ENCODE data around the gene APPL2. TPM values are rescaled to one million over a fixed set of nuclear protein-coding genes. Genes with fewer than 3 reads are reported as not detected.

APPL2 gene, protein sequence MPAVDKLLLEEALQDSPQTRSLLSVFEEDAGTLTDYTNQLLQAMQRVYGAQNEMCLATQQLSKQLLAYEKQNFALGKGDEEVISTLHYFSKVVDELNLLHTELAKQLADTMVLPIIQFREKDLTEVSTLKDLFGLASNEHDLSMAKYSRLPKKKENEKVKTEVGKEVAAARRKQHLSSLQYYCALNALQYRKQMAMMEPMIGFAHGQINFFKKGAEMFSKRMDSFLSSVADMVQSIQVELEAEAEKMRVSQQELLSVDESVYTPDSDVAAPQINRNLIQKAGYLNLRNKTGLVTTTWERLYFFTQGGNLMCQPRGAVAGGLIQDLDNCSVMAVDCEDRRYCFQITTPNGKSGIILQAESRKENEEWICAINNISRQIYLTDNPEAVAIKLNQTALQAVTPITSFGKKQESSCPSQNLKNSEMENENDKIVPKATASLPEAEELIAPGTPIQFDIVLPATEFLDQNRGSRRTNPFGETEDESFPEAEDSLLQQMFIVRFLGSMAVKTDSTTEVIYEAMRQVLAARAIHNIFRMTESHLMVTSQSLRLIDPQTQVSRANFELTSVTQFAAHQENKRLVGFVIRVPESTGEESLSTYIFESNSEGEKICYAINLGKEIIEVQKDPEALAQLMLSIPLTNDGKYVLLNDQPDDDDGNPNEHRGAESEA
- 26.8 TPM for polyA plus RNA-seq (ENCODE audit: insufficient read length)

DNA sequence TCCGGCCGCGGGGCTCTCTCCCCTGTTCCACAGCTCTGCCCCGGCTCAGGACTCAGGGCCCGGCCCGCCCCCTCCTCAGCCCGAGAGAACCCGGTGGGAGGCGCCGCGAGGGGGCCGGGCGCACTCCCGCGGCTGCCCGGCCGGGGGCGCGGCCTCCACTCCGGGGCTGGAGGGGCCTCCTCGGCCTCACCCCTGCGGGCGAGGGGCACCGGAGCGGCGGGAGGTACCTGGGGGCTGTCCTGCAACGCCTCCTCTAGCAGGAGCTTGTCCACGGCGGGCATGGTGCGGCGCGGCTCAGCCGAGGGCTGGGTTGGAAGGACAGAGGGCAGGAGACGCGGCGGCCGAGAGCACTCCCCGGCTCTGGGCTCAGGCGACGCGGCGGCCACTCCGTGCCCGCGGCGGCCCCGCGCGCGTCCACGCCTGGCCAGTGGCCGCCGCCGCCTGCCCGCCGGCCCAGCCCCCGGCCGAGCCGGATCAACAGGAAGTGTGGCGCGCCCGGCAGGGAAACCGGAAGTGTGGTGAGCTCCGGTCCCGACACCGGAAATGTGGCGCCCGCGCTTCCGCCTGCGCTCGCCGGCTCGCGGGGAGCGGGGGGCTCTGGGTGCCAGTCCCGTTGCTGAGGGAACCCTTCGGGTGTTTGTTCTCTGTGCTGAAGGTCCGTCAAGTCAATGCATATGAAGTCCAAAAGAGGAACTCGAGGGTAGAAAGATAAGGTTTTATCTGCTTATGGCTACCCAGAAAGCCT is at the start of gene APPL2:
Gene APPL2, minus strand, starts transcription at position 443 of the 745 bp plus-strand sequence. Its CDS starts 162 bp downstream, at position 281.
- DNase-seq = peak; percentile 91

DNA sequence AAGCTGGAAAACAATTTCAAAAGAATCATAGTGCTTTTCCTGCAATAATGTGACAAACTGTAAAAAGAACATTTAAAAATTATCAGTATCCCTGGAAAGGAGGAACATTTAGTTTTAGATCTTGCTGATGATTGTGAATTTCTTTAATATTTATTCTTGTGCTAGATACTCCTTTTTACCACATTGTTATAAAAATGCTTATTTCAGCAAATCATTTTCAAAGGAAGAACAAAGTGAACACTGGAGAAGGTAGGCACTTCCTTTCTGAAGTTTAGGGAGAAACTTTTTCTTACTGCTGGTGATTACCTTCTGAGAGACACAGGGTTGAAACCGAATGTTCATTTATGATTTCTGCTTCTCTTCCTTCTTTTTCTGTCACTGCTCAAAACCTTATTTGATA is 49.4 kb upstream of the APPL2 start:
- DNase-seq = no peak

DNA sequence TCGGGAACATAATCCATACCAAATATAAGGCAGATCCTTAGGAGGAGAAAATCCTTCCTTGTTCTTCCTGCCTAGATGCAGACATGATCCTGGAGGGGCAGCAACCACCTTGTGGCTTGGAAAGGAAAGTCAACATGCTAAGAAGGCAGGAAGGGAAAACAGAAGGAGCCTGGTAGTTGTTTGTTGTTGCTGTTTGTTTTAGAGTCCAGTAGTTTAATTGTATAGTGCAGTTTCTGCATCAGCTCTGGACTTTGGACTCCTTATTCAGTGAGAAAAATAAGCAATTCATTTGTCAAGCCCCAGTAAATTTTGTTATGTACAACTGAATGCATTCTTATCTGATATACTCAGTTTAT is 45.7 kb upstream of the APPL2 start:
- DNase-seq = no peak

DNA sequence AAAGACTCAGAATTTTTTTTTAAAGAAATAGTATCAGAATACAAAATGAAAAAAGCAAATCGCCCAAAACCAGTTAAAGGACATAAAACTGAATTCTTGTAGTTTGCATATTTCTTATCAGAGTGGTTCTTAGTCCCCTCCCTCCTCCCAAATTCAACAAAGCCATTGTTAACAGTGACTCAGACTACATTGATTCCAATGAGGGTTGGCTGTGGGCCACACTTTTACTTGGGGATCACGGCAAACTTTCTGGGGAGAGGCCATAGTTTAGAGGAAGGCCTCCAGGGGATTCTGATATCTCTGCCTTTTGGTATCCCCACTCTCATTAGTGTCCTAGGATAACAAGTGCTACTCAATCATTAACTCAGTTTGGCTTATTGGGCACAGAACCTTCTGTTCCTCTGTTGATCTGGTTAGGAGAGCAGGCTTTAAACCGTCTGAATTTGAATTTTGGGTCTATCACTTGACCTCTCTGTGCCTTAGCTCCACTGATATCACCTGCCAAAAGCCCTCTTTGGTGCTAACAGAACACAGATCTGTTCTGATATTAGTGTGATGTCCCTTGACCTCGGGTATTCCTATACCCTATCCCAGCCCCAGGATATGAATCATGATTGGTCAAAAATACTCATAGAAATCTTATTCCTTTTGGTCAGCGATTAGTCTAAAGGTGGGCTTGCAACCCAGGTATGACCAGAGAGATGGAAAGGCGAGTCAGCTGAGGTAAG is 45.2 kb upstream of the APPL2 start:
- no peak for DNase-seq

DNA sequence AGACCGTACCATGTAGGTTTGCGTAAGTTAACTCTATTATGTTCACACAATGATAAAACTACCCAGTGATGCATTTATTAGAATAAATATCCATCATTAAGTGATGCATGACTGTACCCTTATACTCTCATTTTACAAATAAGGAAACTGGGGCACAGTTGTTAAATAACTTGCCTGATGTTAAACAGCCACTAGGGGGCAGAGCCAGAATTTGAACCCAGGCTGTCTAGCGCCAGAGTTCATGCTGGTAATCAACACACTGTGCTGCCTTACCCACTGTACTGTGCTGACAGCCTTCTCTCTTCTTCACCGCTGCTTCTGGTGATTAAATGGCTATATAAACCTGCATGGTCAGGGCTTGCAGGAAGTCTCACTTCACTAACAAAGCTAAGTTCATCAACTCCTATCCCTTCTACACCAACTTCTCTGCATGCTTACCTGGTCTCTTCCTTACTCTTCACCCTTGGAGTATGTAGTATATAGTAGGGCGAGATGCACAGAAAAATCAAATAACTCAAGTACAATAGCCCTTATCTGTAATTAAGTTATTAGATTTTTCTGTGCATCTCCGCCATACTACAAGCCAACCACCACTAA is 43.6 kb upstream of the APPL2 start:
- DNase-seq = no peak

DNA sequence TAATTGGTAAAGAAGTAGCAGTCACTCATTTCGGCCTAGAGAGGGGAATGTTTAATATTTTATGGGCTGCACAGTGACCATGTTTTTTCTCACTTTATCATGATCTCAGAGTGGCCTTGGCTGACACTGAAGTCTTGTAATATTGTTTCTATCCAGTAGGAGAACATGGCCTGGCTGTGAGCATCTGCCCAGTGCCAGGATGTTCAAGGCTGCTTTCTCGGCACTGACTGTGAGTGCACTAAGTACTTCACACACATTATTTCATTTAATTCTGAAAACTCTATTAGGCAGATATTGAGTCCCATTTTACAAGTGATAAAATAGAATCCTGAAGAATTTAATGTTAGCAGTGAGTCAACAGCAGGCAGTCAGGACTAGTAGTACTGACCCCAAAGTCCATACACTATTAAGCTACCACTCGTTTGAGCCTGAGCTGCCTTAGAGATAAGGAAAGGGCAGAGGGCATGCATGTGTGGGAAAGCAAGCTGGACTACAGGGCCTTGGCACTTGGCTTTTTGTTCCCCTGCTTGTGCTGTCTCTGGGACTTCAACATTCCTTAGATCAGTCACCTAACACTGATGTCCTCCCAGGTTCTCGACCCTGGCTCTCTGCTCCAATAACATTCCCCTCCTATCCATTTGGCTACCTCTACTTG is 42.2 kb upstream of the APPL2 start:
- no peak for DNase-seq

DNA sequence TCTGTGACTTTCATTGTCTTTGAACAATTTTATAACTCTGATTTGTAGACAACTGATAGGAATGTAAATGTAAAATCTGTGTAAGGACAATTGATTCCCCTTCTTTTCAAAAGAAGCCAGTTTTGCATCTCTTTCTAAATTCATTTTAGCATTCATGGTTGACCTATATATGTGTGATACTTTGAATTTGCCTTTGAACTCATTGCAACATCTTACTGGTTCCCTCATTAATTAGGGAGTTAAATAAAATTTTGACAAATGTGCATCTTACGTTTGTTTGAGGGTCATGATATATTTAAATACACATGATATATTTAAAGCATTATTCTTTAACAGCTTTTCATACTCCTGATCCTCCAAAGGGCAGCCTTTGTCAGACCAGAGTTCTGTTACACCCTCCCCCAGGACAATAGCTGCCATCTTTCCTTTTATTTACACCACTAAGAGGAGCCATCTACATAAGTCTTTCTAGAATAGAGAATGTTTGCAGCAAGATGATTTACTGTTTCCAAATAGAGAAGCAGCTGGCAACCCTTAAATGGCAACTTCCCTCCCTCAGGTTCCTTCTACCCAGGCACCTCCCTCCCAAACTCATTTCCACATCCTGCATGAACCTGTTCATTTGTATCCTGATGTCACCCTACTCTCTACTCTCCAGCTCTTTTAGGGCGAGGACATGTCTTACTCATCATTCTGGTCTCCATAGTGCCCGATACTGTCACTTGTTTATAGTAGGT is 40.2 kb upstream of the APPL2 start:
- no peak for DNase-seq

DNA sequence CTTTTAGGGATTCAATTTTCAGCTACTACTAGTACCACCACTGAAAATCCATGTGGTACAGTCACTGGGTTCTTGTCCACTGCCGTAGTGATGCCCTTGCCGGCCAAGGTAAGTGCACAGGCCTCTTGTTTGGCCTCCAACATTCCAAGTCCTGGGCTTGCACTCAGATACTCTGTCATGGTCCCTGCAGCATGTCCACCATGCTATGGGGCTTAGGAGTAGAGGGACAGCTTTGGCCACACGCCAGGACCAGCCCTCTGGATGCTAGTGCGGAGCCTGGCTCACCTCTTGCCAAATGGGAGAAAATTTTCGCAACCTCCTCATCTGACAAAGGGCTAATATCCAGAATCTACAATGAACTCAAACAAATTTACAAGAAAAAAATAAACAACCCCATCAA is 38.6 kb upstream of the APPL2 start:
- DNase-seq = no peak

DNA sequence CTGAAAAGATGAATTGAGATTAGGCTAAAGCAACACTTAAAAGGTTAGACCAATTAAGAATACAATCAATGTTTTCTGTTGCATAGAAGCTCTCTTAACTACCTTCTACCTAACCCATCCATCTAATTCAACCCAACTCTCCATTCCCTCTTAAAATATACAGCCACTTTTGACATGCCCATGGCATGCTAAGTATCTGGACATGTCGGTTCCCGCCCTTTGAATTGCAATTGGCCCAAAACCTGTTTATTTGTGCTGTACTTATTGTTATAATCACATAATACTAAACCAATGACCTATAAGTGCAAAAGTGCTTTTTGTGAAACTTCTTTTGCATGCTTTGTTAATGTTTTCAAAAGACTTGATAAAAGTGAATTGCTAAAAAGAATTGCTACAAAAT is 37.6 kb upstream of the APPL2 start:
- no peak for DNase-seq

DNA sequence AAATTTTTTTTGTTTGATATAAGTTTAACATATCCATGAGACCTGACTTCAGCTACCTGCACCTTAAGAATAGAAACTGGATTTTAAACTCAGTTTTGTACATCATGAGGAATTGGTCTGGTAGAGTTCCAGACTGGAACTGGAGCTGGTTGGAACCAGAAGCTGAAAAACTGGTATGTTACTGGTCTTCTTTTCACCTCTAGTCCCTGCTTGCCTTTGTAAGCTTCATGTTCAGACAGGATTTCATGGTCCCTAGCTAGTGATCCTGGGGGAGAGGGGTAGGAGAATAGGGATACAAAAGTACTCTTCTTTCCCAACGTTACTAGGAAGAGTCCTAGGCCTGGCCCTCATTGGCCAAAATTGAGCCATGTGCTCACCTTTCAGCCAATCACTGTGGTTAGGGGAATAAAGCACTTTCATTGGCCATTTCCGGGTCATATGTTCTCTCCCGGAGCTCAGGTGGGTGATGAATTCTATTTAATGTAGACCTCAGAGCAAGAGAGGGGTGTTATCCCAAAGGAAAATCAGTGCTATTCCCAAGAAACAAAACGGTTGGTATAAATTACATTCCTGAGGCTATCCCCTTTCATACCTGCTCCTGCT is 36.9 kb upstream of the APPL2 start:
- DNase-seq = no peak

DNA sequence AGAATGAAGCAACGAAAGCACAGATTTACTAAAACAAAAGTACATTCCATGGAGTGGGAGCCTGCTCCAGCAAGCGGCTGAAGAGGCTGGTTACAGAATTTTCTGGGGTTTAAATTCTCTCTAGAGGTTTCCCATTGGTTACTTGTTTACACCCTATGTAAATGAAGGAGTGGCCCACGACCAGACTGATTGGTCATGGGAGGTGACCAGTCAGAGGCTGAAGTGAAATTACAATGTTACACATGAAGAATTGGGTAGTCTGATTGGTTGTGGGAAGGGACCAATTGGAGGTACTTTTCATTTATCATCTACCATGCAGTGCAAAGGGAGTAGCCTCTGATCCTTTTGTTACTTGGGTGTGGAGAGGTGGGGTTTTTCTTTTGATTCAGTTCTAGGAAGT is 36.2 kb upstream of the APPL2 start:
- DNase-seq = no peak

DNA sequence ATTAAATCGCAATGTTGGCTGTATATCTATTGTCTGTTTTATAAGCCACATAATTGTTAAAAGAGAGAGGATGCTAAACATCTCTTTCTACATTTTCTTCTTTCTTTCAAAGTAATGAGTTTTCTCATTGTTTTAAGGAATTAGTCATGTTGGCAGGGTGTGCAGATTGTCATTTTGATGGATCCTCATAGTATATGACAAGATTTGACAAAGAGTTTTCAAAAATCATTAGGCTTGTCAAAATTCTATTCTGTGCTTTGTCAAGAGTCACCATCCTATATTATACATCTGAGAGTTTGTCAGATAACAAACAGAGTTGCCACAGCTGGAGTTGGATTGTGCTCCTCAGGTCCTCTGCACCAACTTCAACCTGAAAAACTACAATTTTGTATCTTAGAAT is 35.4 kb upstream of the APPL2 start:
- no peak for DNase-seq

DNA sequence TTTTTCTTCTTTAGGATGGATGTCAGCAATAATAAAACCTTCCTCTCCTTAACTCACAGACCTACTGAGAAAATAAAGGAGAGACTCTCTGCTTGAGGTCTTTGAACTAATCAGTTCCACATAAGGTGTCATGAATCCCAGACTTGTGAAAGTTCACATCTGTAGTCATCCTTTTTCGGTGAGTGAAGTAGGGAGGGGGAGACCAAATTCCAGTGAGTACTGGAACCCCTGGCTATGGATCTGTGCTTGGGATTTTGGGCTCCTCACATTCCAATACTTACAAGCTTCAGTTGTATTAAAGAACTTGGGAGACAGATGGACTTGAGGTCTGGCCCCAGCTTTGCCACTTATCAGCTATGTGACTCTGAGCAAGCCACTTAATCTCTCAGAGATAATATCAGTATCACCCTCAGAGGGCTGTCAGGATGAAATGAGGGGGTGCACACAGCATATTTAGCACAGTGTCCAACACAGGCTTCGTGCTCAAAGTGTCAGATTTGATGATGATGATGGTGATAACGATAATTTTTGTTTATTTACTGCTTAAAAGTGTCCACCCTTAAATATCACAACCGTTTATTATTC is 34.8 kb upstream of the APPL2 start:
- DNase-seq = no peak

DNA sequence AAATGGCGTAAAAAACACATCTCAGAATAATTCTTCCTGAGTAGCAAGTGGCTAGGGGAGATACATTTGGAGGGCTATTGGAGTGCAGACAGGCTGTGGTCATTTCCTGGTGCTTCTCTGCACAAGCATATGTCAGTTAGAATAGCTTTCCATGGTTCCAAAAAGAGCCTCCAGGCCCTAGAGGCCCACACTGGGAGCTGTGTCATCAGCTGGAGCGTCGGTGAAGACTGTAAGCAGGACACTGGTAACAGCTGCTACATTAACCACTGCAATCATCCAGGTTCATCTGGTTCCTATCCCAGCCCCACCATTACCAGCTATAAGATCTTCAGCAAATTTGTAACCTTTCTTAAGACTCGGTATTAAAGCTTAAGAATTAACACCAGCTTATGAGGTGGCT is 31.7 kb upstream of the APPL2 start:
- no peak for DNase-seq

DNA sequence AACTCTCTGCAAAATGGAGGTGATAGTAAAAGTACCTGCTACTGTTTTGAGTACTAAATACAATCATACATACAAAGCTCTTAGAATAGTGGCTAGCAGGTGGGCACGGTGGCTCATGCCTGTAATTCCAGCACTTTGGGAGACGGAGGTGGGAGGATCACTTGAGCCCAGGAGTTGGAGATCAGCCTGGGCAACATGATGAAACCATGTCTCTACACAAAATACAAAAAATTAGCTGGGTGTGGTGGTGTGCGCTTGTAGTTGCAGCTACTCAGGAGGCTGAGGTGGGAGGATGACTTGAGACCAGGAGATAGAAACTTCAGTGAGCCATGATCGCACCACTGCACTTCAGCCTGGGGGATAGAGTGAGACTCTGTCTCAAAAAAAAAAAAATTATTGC is 28.8 kb upstream of the APPL2 start:
- DNase-seq = no peak

DNA sequence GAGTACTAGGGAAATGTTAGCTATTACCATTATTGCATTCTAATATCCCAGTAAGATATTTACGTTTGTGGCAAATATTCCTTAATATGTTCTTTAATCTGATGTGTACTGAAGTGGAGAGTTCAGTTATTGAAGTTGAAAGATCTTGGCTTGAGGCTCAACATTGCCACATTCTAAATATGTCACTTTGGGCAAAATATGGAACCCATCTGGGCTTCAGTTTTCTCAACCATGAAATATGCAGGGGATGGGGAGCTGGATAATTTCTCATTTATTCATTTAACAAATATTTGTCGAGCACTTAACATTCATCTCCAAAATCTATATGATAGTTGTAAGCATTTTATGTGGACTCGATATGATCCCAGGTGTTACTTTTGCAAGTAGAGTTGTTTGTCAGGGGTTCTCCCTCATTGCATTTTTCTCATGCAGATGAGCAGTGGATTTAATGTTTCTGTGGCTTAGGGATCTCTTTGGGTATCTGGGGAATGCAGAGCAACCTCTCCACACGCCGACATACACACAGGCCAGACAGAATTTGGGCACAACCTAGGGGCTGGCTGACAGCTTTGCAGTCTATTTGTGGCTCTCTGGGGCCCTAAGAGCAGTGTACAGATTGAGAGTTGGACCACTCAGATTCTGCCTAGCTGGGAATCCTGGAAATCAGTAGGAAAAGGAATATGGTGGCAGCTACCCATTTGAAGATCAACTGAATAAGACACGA is 26.6 kb upstream of the APPL2 start:
- no peak for DNase-seq

DNA sequence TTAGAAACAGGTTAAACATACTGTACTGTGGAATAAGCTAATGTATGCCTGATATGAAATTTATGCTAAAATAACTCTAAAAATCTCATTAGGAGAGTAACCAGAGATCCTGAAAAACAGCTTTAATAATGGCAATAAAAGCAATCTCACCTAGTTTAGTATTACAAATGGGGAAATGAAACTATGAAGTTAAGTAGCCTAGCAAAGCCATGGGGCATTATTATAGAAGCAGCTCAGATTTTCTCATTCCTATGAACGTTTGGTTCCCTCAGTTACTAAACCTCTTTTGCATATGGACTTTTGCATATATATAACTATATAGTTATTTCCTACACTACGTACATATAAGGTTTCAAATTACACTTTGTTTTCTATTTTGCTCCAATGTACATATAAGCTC is 25.0 kb upstream of the APPL2 start:
- no peak for DNase-seq

DNA sequence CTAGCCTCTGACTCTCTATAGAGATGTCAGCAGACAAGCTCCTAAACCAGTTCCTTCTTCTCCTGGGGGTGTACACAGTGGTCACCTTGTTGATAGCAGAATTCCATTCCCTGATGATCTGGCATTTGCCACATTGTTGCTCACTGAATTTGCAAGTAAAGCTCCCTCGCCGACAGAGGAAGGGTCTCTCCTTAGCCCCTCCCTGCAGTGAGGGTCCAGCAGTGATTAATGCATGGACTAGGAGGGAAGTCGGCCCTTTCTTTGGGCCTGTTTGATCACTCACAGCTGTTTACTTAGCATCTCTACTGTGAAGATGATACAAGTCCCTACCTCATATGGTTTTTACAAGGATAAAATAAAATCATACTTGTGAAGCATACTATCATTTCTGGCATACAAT is 23.3 kb upstream of the APPL2 start:
- DNase-seq = no peak

DNA sequence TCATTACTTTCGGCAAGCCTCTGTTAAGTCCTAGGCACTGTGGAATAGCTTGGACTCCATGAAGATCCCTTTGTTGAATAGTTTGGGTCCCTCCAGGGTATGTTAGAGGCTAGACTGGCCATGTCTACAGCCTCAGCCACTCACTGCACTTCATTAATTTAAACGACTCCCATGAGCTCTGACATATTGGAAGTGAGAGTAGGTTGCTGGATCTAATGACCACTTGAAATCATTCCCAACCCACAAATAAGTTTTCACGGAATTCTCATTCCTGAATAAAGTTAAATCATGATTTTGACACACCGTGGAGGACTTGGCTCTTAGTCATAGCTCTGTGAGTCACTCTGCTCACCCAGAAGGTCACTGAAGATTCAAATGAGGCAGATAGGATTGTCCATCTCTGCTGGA is 21.4 kb upstream of the APPL2 start:
- no peak for DNase-seq

DNA sequence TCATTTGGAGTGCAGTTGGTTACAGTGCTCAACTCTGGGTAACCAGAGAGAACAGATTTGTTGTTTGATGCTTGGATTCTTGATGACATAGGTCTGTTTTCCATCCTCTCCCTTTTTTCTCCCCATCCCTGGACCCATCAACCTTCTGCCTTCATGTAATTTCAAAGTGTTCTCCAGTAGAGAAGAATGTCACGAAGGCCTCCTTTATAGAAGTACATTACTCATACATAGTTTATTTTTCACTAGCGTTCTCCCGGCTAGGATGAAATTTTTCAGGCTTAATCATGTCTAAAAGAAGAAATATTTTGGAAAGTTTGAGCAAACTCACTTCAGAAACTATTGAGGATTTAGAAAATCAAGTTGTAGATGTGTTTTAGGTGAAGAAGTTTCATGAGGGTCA is 20.9 kb upstream of the APPL2 start:
- DNase-seq = no peak

Data from hindlimb muscle (tissue), 1 donor.